Neural crest cell (in vitro differentiated cells): ENCODE measurements around the gene PRPSAP2. TPM values are rescaled to one million over a fixed set of nuclear protein-coding genes. Genes with fewer than 3 reads are reported as not detected.
"Not testable (repeated sequence)": the region's sequence is repeated elsewhere in the genome, so short reads cannot be mapped to it uniquely, and the experiment has no call there.

Experiments
- DNase-seq: peaks from one replicate; pipeline ENCODE4 v3.0.0; 2021; ENCODE audit warnings: low read depth, mixed read lengths, low spot score
- H3K27ac Mint-ChIP-seq: one replicate; pipeline ENCODE4 v1.8.0; 2021; ENCODE audit warnings: mild to moderate bottlenecking, mixed read lengths; ENCODE audit not compliant: unreplicated experiment
- H3K27me3 Mint-ChIP-seq: 2 replicates; pipeline ENCODE4 v1.8.0; 2021; ENCODE audit warnings: low read depth, mild to moderate bottlenecking, mixed read lengths
- H3K36me3 Mint-ChIP-seq: 2 replicates; pipeline ENCODE4 v1.8.0; 2021; ENCODE audit warnings: low read depth, mild to moderate bottlenecking, mixed read lengths
- H3K4me1 Mint-ChIP-seq: 2 replicates; pipeline ENCODE4 v1.8.0; 2021; ENCODE audit warnings: mixed read lengths
- H3K4me3 Mint-ChIP-seq: one replicate; pipeline ENCODE4 v1.8.0; 2021; ENCODE audit warnings: mild to moderate bottlenecking, mixed read lengths
- H3K9me3 Mint-ChIP-seq: 2 replicates; pipeline ENCODE4 v1.8.0; 2021; ENCODE audit warnings: mixed read lengths
- CTCF ChIP-seq: fragments of 200-600 bp; sonication (generic); conservative IDR thresholded peaks from 2 replicates; pipeline ENCODE4 v1.5.0; 2021; ENCODE audit warnings: antibody characterized with exemption, mild to moderate bottlenecking
- total RNA-seq: library from RNA; stranded (reverse); gene quantifications from 2 replicates; pipeline ENCODE4 v1.2.1, GENCODE V29; 2021

Gene PRPSAP2
- total RNA-seq, 1 donor from 2014 or later, result 72.4 TPM

- no peaks in the 10 kb centered on the region for H3K9me3 Mint-ChIP-seq
- no peaks in the 10 kb centered on the region for H3K27me3 Mint-ChIP-seq
- no peaks in the 10 kb centered on the region for H3K4me1 Mint-ChIP-seq
- H3K4me3 Mint-ChIP-seq, result no peak within 1 kb of the TSS
- TF ChIP-seq CTCF, result no peak
- no peak for DNase-seq
- H3K27ac Mint-ChIP-seq, result peak within 1 kb of the TSS; percentile 57
- H3K36me3 Mint-ChIP-seq, result no peaks in the 10 kb centered on the region
Observed at GRCh38 chr17:18951941-18952842, 94.3 kb downstream of the PRPSAP2 start, which contains the start of gene SLC5A10. Gene SLC5A10, plus strand, starts transcription at chr17:18952165. Its CDS starts 41 bp downstream, at chr17:18952206.

- no peaks in the 10 kb centered on the region for H3K27me3 Mint-ChIP-seq
- no peak overlapping the region for H3K4me3 Mint-ChIP-seq
- H3K27ac Mint-ChIP-seq, result no peak overlapping the region
- no peak for DNase-seq
- H3K4me1 Mint-ChIP-seq, result no peaks in the 10 kb centered on the region
- TF ChIP-seq CTCF, result no peak
- no peaks in the 10 kb centered on the region for H3K9me3 Mint-ChIP-seq
- H3K36me3 Mint-ChIP-seq, result no peaks in the 10 kb centered on the region
Observed at GRCh38 chr17:18953231-18953728, 95.3 kb downstream of the PRPSAP2 start.

- DNase-seq, result no peak
- H3K36me3 Mint-ChIP-seq, result no peaks in the 10 kb centered on the region
- no peaks in the 10 kb centered on the region for H3K9me3 Mint-ChIP-seq
- no peaks in the 10 kb centered on the region for H3K27me3 Mint-ChIP-seq
- no peak for TF ChIP-seq CTCF
- no peaks in the 10 kb centered on the region for H3K4me1 Mint-ChIP-seq
- peak overlapping the region; percentile 52 for H3K27ac Mint-ChIP-seq
- no peak overlapping the region for H3K4me3 Mint-ChIP-seq
Observed at GRCh38 chr17:18954321-18954720, 96.4 kb downstream of the PRPSAP2 start.

GRCh38 chr17:18955009-18955408, 97.1 kb downstream of the PRPSAP2 start:
- Mint-ChIP-seq H3K4me3 (no peak overlapping the region), H3K4me1 (no peaks in the 10 kb centered on the region), H3K27ac (no peak overlapping the region), H3K27me3 (no peaks in the 10 kb centered on the region), H3K36me3 (no peaks in the 10 kb centered on the region), H3K9me3 (no peaks in the 10 kb centered on the region)
- no peak for TF ChIP-seq CTCF
- no peak for DNase-seq

GRCh38 chr17:18956021-18956420, 98.1 kb downstream of the PRPSAP2 start:
- H3K27me3 Mint-ChIP-seq, H3K4me1 Mint-ChIP-seq, H3K4me3 Mint-ChIP-seq, H3K27ac Mint-ChIP-seq, H3K36me3 Mint-ChIP-seq, DNase-seq, H3K9me3 Mint-ChIP-seq: not testable (repeated sequence)

- Mint-ChIP-seq H3K27ac (no peak overlapping the region), H3K9me3 (no peaks in the 10 kb centered on the region), H3K27me3 (no peaks in the 10 kb centered on the region), H3K36me3 (no peaks in the 10 kb centered on the region), H3K4me3 (no peak overlapping the region), H3K4me1 (no peaks in the 10 kb centered on the region)
- TF ChIP-seq CTCF, result no peak
- DNase-seq, result no peak
Observed at GRCh38 chr17:18956581-18956980, 98.7 kb downstream of the PRPSAP2 start.
